ENCODE results near the gene MB21D2.

DNA sequence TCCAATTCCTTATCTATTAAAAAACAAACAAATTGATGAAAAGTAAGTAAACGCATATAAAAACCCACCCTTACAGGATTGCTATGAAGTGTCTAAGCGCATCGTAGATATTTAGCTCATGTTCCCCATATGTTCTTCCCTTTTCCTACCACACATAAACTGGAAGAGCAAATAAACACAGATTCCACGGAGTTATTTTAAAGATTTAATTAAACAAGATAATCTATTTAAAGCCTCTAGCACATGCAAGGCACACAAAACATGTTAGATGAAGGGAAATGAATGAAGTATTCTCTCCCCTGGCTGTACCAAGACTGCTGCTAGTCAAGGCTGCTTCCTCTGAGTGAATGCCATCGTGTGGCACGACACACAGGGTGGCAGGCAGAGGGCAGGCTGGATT, 111.9 kb downstream of the MB21D2 start:
- no peak for TF ChIP-seq POLR2AphosphoS5 (IDR thresholded peaks at IDR 0.05; ENCODE audit: low read depth, low read length)
- no peak for TF ChIP-seq NRF1 (IDR thresholded peaks at IDR 0.05; ENCODE audit: low read depth, low read length)

Data from H1 (cell line).